SU-DHL-6 (cell line): ENCODE data around the gene SLC16A6.
"Not testable (repeated sequence)": the region's sequence is repeated elsewhere in the genome, so short reads cannot be mapped to it uniquely, and the experiment has no call there.

Experiments used
- H2AFZ ChIP-seq: fragments of 200-600 bp; sonication (generic); 2 replicates; pipeline ENCODE4 v1.6.1; 2014; ENCODE audit warnings: low read depth, mild to moderate bottlenecking, moderate library complexity, mixed read lengths, antibody characterized with exemption, low read length; ENCODE audit not compliant: severe bottlenecking
- H3F3A ChIP-seq: fragments of 200-600 bp; shearing (Covaris generic); 2 replicates; pipeline ENCODE4 v1.6.0; 2016; ENCODE audit warnings: antibody characterized with exemption, mild to moderate bottlenecking; ENCODE audit not compliant: insufficient read depth
- H3K27ac ChIP-seq: fragments of 200-600 bp; sonication (generic); 2 replicates; pipeline ENCODE4 v1.5.1; 2016; ENCODE audit warnings: low read depth, mild to moderate bottlenecking, low read length, moderate library complexity, mixed read lengths
- H3K27me3 ChIP-seq: fragments of 200-600 bp; sonication (generic), shearing (Covaris generic); 2 replicates; pipeline ENCODE4 v1.6.0; 2014; ENCODE audit warnings: mild to moderate bottlenecking, low read length
- H3K36me3 ChIP-seq: fragments of 200-600 bp; sonication (generic); 2 replicates; pipeline ENCODE4 v1.6.1; 2014; ENCODE audit warnings: mild to moderate bottlenecking, low read length, mixed read lengths
- H3K4me2 ChIP-seq: fragments of 300-600, 200-600 bp; shearing (Covaris generic), sonication (generic); 2 replicates; pipeline ENCODE4 v1.6.0; 2014; ENCODE audit warnings: low read length, low read depth, mild to moderate bottlenecking; ENCODE audit not compliant: poor library complexity, severe bottlenecking
- H3K4me3 ChIP-seq: fragments of 200-600 bp; sonication (generic); 2 replicates; pipeline ENCODE4 v1.5.1; 2014; ENCODE audit warnings: antibody characterized with exemption, low read length, mild to moderate bottlenecking, mixed read lengths; ENCODE audit not compliant: insufficient read depth, poor library complexity, severe bottlenecking
- H3K79me2 ChIP-seq: fragments of 200-600 bp; sonication (generic); 2 replicates; pipeline ENCODE4 v1.6.1; 2014; ENCODE audit warnings: mild to moderate bottlenecking, low read length, moderate library complexity; ENCODE audit not compliant: insufficient read depth
- H3K9ac ChIP-seq: fragments of 200-600 bp; sonication (generic); 2 replicates; pipeline ENCODE4 v1.7.0; 2014; ENCODE audit warnings: mild to moderate bottlenecking, low read length
- H3K9me2 ChIP-seq: fragments of 200-600 bp; sonication (generic); replicated peaks from 2 replicates; pipeline ENCODE4 v1.6.1; 2014; ENCODE audit warnings: low read length; ENCODE audit not compliant: insufficient read depth
- H3K9me3 ChIP-seq: fragments of 200-600 bp; sonication (generic); 2 replicates; pipeline ENCODE4 v1.6.1; 2014; ENCODE audit warnings: low read length, mixed read lengths; ENCODE audit not compliant: insufficient read depth
- H4K20me1 ChIP-seq: fragments of 200-600 bp; sonication (generic); 2 replicates; pipeline ENCODE4 v1.6.1; 2014; ENCODE audit warnings: low read depth, mild to moderate bottlenecking, antibody characterized with exemption, low read length, moderate library complexity, mixed read lengths
- CTCF ChIP-seq: fragments of 200-600 bp; sonication (generic); IDR thresholded peaks from one replicate; pipeline ENCODE4 v1.5.1; 2017; ENCODE audit warnings: antibody characterized with exemption, mild to moderate bottlenecking, low read length, moderate library complexity; ENCODE audit not compliant: insufficient read depth, poor library complexity, severe bottlenecking
- EZH2phosphoT487 ChIP-seq: fragments of 200-600 bp; sonication (generic), shearing (Covaris generic); conservative IDR thresholded peaks from 2 replicates; pipeline ENCODE4 v1.6.1; 2018; ENCODE audit warnings: mild to moderate bottlenecking, antibody characterized with exemption, low read length, moderate library complexity, mixed read lengths

Gene SLC16A6

DNA sequence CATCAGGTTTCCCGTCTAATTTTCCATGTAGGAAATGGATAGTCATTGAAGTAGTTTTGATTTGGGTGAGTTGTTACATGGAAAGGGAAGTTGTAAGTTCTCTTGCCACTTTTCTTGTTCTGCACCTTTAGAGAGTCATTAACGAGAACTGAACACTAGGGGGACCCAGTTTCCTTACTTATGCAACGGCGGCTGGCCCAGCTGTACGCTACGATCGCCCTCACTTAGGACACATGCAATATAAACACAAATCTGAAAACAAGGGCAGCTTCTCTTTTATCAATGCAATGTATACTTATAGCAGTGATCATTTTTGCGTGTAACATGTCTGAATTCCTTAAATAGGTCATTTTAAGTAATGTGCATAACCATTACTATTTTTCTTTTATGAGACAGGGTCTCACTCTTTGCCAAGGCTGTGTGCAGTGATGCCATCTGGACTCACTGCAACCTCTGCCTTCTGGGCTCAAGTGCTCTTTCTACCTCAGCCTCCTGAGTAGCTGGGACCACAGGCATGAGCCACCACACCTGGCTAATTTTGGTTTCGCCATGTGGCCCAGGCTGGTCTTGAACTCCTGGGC is 27.7 kb downstream of the SLC16A6 start:
- peak overlapping the region; percentile 34 for H3K4me2 ChIP-seq
- H3K36me3 ChIP-seq, result peaks cover 16% of the 10 kb centered on the region
- H2AFZ ChIP-seq, H3K27me3 ChIP-seq, H3K9me3 ChIP-seq, H3K9me2 ChIP-seq, H3K4me3 ChIP-seq, H4K20me1 ChIP-seq: not testable (repeated sequence)
- TF ChIP-seq CTCF, result peak; percentile 44
- H3K79me2 ChIP-seq, result peaks cover 13% of the 10 kb centered on the region; the same call in 1 of the 2 replicates
- peak overlapping the region; percentile 79 for H3K27ac ChIP-seq
- H3F3A ChIP-seq, result peaks cover 71% of the 10 kb centered on the region
- H3K9ac ChIP-seq, result peak overlapping the region; percentile 28; the same call in 1 of the 2 replicates

DNA sequence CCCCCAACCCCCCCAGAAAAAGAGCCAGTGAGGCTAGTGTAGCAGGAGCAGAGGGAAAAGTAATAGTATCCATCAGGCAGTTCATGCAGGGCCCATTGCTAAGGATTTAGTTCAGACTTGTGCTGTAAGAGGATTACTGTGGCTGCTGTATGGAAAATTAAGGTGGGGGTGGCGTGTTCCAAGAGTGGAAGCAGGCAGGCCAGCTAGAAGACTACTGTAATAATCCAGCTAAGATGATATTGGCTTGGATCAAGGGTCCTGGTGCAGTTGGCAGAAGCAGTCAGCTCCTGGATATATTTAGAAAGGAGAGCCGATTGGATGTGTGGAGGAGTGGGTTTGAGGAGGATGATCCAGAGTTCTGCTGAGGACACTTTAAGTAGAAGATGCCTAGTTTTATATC is 28.5 kb downstream of the SLC16A6 start:
- peaks cover 10% of the 10 kb centered on the region; the same call in 1 of the 2 replicates for H3K36me3 ChIP-seq
- not testable (repeated sequence) for H3K4me3 ChIP-seq, H3K9me3 ChIP-seq, H3K9me2 ChIP-seq, H3K27me3 ChIP-seq, H4K20me1 ChIP-seq, H2AFZ ChIP-seq
- H3K79me2 ChIP-seq, result peaks cover 19% of the 10 kb centered on the region; the same call in 1 of the 2 replicates
- H3K9ac ChIP-seq, result peak overlapping the region; percentile 28; the same call in 1 of the 2 replicates
- H3K27ac ChIP-seq, result peak overlapping the region; percentile 79
- peak overlapping the region; percentile 34 for H3K4me2 ChIP-seq
- H3F3A ChIP-seq, result peaks cover 72% of the 10 kb centered on the region

DNA sequence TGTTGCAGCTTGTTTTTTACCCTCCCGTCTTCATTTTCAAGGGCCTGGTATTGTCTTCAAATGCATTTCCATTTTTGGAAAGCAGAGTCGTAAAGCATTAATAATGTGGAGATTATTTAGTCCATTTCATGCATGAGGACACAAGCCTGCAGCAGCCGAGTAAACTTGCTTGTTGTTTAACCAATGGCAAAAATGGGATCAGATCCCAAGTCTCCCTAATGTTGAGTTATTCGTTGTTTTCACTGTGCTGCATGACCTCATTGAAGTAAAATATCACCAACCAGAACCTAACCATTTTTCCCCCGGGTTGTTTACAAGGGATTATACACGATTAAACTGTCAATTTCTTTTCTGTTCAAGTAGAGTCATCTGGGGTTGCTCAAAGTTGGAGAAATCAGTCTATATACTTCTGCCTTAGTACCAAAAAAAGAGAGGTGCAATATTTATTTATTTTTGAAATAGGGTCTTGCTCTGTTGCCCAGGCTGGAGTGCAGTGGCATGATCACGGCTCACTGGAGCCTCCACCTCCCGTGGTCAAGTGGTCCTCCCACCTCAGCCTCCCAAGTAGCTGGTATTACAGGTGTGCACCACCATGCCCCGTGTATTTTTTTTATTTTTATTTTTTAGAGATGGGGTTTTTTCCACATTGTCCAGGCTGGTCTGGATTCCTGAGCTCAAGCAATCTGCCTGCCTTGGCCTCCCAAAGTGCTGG is 30.7 kb downstream of the SLC16A6 start:
- Histone ChIP-seq H3K9ac (peak overlapping the region; percentile 60), H2AFZ (no peak overlapping the region), H3K36me3 (no peaks in the 10 kb centered on the region), H3K27ac (peak overlapping the region; percentile 99), H3K4me3 (peak overlapping the region; percentile 20), H3F3A (peaks cover 78% of the 10 kb centered on the region), H3K79me2 (peaks cover 19% of the 10 kb centered on the region; the same call in 1 of the 2 replicates), H3K9me3 (no peaks in the 10 kb centered on the region), H3K4me2 (peak overlapping the region; percentile 78), H3K27me3 (no peaks in the 10 kb centered on the region), H3K9me2 (no peaks in the 10 kb centered on the region), H4K20me1 (no peaks in the 10 kb centered on the region)
- TF ChIP-seq EZH2phosphoT487, result no peak
- no peak for TF ChIP-seq CTCF

- not testable (repeated sequence) for H2AFZ ChIP-seq, H3K9me3 ChIP-seq, H4K20me1 ChIP-seq, H3K9me2 ChIP-seq, H3K36me3 ChIP-seq, H3K27me3 ChIP-seq
- peaks cover 25% of the 10 kb centered on the region; the same call in 1 of the 2 replicates for H3K79me2 ChIP-seq
- peaks cover 84% of the 10 kb centered on the region for H3F3A ChIP-seq
- H3K9ac ChIP-seq, result peak overlapping the region; percentile 60
- peak overlapping the region; percentile 78 for H3K4me2 ChIP-seq
- H3K27ac ChIP-seq, result peak overlapping the region; percentile 99
- H3K4me3 ChIP-seq, result peak overlapping the region; percentile 33
These were observed 31.3 kb downstream of the SLC16A6 start for GRCh38 chr17:68259648-68259951.

GRCh38 chr17:68258890-68259647 is 31.9 kb downstream of the SLC16A6 start:
- H3K27ac ChIP-seq, result peak overlapping the region; percentile 99
- H3K4me2 ChIP-seq, result peak overlapping the region; percentile 92
- peak overlapping the region; percentile 33 for H3K4me3 ChIP-seq
- H4K20me1 ChIP-seq, H3K36me3 ChIP-seq, H2AFZ ChIP-seq, H3K9me2 ChIP-seq, H3K27me3 ChIP-seq, H3K9me3 ChIP-seq: not testable (repeated sequence)
- H3K79me2 ChIP-seq, result peaks cover 30% of the 10 kb centered on the region; the same call in 1 of the 2 replicates
- H3K9ac ChIP-seq, result peak overlapping the region; percentile 60
- peaks cover 84% of the 10 kb centered on the region for H3F3A ChIP-seq
